GM12891 (cell line): Measurements from ENCODE around the gene PAX8.

Experiments
- POLR2A ChIP-seq: IDR thresholded peaks from 2 replicates; pipeline ENCODE4 v1.6.1; 2011; ENCODE audit warnings: low read depth, low read length, control low read depth
- TAF1 ChIP-seq: IDR thresholded peaks from 2 replicates; pipeline ENCODE4 v1.6.1; 2011; ENCODE audit warnings: low read depth, low read length, control low read depth

GRCh38 chr2:113202305-113203216 is 76.2 kb downstream of the PAX8 start:
- TF ChIP-seq POLR2A (peak; percentile 73; the same call in 1 of the 2 replicates), TAF1 (no peak)
